BE2C (cell line): ENCODE results near the gene CYSLTR2.
"Not testable (repeated sequence)": the region's sequence is repeated elsewhere in the genome, so short reads cannot be mapped to it uniquely, and the experiment has no call there.

ENCODE experiments used
- DNase-seq: peaks from one replicate; pipeline ENCODE4 v3.0.0-alpha.2; 2020
- H3K27me3 ChIP-seq: fragments of 250-450 bp; sonication (Bioruptor Pico); 2 replicates; pipeline ENCODE4 v1.5.1; 2020; ENCODE audit warnings: mild to moderate bottlenecking
- H3K36me3 ChIP-seq: fragments of 250-450 bp; sonication (Bioruptor Pico); 2 replicates; pipeline ENCODE4 v1.5.1; 2020; ENCODE audit warnings: mild to moderate bottlenecking
- H3K4me1 ChIP-seq: fragments of 250-450 bp; sonication (Bioruptor Pico); 2 replicates; pipeline ENCODE4 v1.5.1; 2020
- H3K4me3 ChIP-seq: 2 replicates; pipeline ENCODE4 v1.5.1; 2011; ENCODE audit warnings: low read depth, low read length
- H3K9me3 ChIP-seq: fragments of 250-450 bp; sonication (Bioruptor Pico); 2 replicates; pipeline ENCODE4 v1.5.1; 2020
- CTCF ChIP-seq: IDR thresholded peaks from 2 replicates; pipeline ENCODE4 v1.5.1; 2012; ENCODE audit warnings: mild to moderate bottlenecking, low read depth, low read length

CYSLTR2 gene

GRCh38 chr13:48655291-48655690, 1.6 kb downstream of the CYSLTR2 start:
- Histone ChIP-seq H3K27me3 (no peaks in the 10 kb centered on the region), H3K36me3 (no peaks in the 10 kb centered on the region), H3K4me3 (peak overlapping the region; percentile 48), H3K9me3 (no peaks in the 10 kb centered on the region), H3K4me1 (peaks cover 34% of the 10 kb centered on the region)
- TF ChIP-seq CTCF: no peak
- peak; percentile 51 for DNase-seq

GRCh38 chr13:48656608-48657007, 2.9 kb downstream of the CYSLTR2 start:
- no peak for TF ChIP-seq CTCF
- H3K9me3 ChIP-seq: no peaks in the 10 kb centered on the region
- no peaks in the 10 kb centered on the region for H3K27me3 ChIP-seq
- peak overlapping the region; percentile 17 for H3K4me3 ChIP-seq
- H3K4me1 ChIP-seq: peaks cover 34% of the 10 kb centered on the region
- DNase-seq: peak; percentile 41
- no peaks in the 10 kb centered on the region for H3K36me3 ChIP-seq

GRCh38 chr13:48660361-48661076, 6.8 kb downstream of the CYSLTR2 start:
- Histone ChIP-seq H3K9me3 (0 out of 2 replicates have a peak, but pooled peaks cover 3% of the 10 kb centered on the region), H3K4me3 (no peak overlapping the region), H3K27me3 (no peaks in the 10 kb centered on the region), H3K36me3 (no peaks in the 10 kb centered on the region), H3K4me1 (peaks cover 20% of the 10 kb centered on the region)
- TF ChIP-seq CTCF: no peak
- DNase-seq: no peak

GRCh38 chr13:48661107-48661506, 7.4 kb downstream of the CYSLTR2 start:
- Histone ChIP-seq H3K27me3 (no peaks in the 10 kb centered on the region), H3K4me1 (peaks cover 17% of the 10 kb centered on the region), H3K4me3 (no peak overlapping the region), H3K9me3 (0 out of 2 replicates have a peak, but pooled peaks cover 3% of the 10 kb centered on the region), H3K36me3 (no peaks in the 10 kb centered on the region)
- no peak for DNase-seq
- TF ChIP-seq CTCF: no peak

- Histone ChIP-seq H3K27me3 (no peaks in the 10 kb centered on the region), H3K4me1 (peaks cover 8% of the 10 kb centered on the region), H3K4me3 (no peak overlapping the region), H3K36me3 (no peaks in the 10 kb centered on the region), H3K9me3 (peaks cover 8% of the 10 kb centered on the region; the same call in 1 of the 2 replicates)
- DNase-seq: no peak
- no peak for TF ChIP-seq CTCF
These were observed 8.5 kb downstream of the CYSLTR2 start for GRCh38 chr13:48662226-48662625.

- no peaks in the 10 kb centered on the region for H3K4me1 ChIP-seq
- no peak for DNase-seq
- no peaks in the 10 kb centered on the region for H3K36me3 ChIP-seq
- no peak for TF ChIP-seq CTCF
- H3K4me3 ChIP-seq: no peak overlapping the region
- peaks cover 14% of the 10 kb centered on the region for H3K9me3 ChIP-seq
- no peaks in the 10 kb centered on the region for H3K27me3 ChIP-seq
These were observed 13.4 kb downstream of the CYSLTR2 start for GRCh38 chr13:48667136-48667535.

- DNase-seq, H3K27me3 ChIP-seq, H3K4me3 ChIP-seq, H3K4me1 ChIP-seq, H3K36me3 ChIP-seq: not testable (repeated sequence)
- H3K9me3 ChIP-seq: peaks cover 24% of the 10 kb centered on the region
These were observed 17.7 kb downstream of the CYSLTR2 start for GRCh38 chr13:48671421-48671820.
